ENCODE measurements around the gene ITGB5.

The ITGB5 gene

GRCh38 chr3:124834723-124835718 lies 52.1 kb downstream of the ITGB5 start:
- peak; percentile 62 for DNase-seq

- DNase-seq, result no peak
Measured at GRCh38 chr3:124833710-124834332, 53.3 kb downstream of the ITGB5 start.

GRCh38 chr3:124832782-124833709 lies 54.1 kb downstream of the ITGB5 start:
- DNase-seq, result peak; percentile 85

- DNase-seq, result no peak
Measured at GRCh38 chr3:124831628-124832199, 55.5 kb downstream of the ITGB5 start.

- DNase-seq, result no peak
Measured at GRCh38 chr3:124829819-124830554, 57.2 kb downstream of the ITGB5 start.

- DNase-seq, result no peak
Measured at GRCh38 chr3:124829178-124829818, 57.9 kb downstream of the ITGB5 start.

- peak; percentile 32 for DNase-seq
Measured at GRCh38 chr3:124827476-124828206, 59.5 kb downstream of the ITGB5 start.

- DNase-seq, result peak; percentile 92
Measured at GRCh38 chr3:124826703-124827102, 60.5 kb downstream of the ITGB5 start.

- no peak for DNase-seq
Measured at GRCh38 chr3:124824286-124824915, 62.8 kb downstream of the ITGB5 start.

GRCh38 chr3:124823648-124824047 lies 63.5 kb downstream of the ITGB5 start:
- DNase-seq, result no peak

- no peak for DNase-seq
Measured at GRCh38 chr3:124823206-124823605, 64.0 kb downstream of the ITGB5 start.

GRCh38 chr3:124821356-124821755 lies 65.8 kb downstream of the ITGB5 start:
- no peak for DNase-seq

GRCh38 chr3:124818398-124819091 lies 68.6 kb downstream of the ITGB5 start:
- DNase-seq, result peak; percentile 58

- DNase-seq, result no peak
Measured at GRCh38 chr3:124817079-124817478, 70.1 kb downstream of the ITGB5 start.

GRCh38 chr3:124816206-124816605 lies 71.0 kb downstream of the ITGB5 start:
- DNase-seq, result no peak

- no peak for DNase-seq
Measured at GRCh38 chr3:124815781-124816180, 71.4 kb downstream of the ITGB5 start.

- DNase-seq, result no peak
Measured at GRCh38 chr3:124814620-124815421, 72.3 kb downstream of the ITGB5 start.

GRCh38 chr3:124813541-124813940 lies 73.6 kb downstream of the ITGB5 start:
- no peak for DNase-seq

Data from HCEC 1CT (cell line).